Activated naive CD8-positive, alpha-beta T cell treated with anti-CD3 and anti-CD28 coated beads, Interleukin-2, amount 50 U/mL, for 16 hours (primary cell): Measurements from ENCODE around the gene TMEM184B.

Experiments used
- DNase-seq: peaks from one replicate; pipeline ENCODE4 v3.0.0-alpha.2; 2020; ENCODE audit warnings: low read depth, low spot score

The TMEM184B gene

DNA sequence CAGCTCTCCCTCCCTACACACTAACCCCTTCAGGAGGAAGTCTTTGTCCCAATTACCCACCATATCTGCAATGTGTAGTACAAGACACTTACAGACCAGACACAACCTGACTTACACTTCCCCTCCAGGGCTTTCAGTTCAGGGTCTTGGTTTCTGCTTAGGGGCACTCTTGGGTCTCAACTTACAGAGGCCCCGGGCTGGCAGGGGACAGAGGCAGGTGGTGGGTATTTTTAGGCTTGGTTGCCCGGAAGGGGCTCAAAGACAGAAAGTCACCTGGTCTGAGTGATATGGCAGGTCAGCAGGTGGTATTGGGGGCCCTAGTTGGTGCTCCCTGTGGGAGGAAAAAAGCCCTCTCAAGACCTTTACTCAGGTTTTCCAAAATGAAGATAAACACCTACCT is 3.4 kb upstream of the TMEM184B start:
- no peak for DNase-seq

DNA sequence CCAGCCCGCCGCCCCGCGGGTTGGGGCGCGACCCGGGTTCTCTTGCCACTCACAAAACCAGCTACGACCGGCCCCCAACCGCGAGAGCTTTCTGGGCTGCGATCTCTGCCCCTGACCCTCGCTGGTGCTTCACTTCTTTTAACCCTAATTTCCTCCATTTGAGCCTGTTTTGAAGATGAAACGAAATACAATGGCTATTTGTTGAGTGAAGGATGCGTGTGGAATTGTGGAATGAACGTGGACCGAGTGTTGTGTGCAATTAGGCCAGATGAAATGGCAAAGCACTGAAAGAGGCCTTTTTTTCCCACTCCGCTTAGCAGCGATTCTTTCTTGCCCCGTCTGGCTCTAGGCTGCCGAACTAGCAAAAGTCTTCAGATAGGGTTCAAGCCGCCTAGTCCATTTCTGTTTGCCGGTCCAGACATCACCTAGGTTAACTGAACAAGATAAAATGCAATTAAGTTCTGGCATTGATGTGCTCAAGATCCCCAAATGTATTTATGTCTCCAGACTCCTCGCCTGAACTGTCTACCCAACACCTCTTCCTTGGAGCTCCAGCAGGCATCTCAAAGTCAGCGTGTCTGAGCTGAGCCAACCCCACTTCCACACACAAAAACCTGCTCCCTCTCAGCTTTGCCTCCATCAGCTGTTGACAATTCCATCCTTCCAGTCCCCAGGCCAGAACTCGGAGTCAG is 471 bp upstream of the TMEM184B start:
- DNase-seq = no peak

DNA sequence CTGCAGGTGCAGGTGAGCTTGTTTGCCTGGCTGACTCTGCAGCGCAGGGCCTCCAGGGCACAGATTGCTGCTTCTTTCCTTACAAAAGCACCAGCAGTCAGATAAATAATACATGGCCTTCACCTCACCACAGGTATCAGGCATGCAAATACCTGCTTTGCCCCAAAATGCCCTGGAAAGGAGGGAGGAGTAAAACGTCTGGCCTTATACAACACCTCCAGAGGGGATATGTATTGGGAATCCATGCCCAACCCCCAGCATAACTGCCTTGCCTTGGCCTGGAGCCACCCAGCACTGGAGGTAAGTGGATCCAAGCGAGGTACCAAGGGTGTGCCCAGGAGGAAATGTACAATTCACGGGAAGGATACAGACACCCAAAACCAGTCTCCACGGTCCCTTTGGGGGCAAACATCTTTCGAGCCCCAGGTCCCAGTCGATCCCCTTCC is 860 bp downstream of the TMEM184B start:
- no peak for DNase-seq

DNA sequence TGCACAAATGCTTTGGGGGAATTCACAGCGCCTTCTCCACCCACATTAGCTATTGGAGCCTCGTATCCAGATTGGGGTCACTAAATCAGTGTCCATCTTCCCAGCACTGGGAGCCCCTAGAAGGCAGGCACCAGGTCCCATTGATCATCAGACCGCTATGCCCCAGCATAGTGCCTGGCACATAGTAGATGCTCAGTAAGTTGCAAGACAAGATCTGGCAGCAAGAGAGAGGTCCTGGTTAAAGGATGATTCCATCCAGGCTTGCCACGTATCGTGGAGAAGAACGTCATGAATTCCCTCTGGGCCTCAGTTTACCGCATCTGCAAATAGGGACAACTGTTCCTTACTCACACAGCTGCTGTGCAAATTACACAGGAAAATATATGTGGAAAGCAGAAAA is 1.7 kb downstream of the TMEM184B start:
- no peak for DNase-seq

DNA sequence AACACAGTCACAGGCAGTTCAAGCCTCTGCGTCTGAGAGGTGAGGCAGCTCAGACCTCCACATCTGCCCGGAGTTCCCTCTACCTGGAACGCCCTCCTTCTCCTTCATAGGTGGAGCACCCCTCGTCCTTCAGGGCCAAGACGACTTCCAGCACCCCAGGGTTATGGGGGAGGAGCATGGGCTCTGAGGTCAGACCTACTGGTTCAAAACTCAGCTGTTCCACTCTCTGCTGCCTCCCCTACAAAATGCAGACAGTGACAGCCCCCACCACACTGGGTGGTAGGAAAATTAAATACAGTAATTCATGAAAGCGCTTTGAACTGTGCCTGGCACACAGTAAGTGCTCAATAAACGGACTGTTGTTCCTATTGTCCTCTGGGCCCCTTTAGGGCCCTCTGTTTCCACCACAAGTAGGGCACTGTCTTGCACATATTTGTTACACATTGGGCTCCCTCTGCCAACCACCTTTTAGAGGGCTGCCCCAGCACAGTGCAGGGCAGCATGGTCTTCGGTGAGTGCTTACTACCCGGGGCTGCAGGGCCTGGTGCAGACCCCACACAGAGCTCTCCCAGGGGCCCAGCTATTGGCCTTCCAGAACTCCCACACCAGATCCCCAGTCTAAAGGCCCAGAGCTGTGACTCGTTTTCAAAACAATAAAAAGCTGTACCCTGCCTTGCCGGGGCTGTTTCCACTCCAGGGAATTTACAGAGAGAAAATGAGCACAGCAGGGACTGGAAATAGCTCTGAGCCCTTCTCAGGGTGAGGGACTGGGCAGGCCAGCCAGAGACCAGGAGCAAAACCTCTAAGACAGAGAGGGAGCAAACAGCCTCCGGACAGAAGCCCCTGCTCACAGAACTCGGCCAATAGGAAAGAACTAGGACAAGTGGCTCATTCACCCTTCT is 2.5 kb downstream of the TMEM184B start:
- DNase-seq = no peak

DNA sequence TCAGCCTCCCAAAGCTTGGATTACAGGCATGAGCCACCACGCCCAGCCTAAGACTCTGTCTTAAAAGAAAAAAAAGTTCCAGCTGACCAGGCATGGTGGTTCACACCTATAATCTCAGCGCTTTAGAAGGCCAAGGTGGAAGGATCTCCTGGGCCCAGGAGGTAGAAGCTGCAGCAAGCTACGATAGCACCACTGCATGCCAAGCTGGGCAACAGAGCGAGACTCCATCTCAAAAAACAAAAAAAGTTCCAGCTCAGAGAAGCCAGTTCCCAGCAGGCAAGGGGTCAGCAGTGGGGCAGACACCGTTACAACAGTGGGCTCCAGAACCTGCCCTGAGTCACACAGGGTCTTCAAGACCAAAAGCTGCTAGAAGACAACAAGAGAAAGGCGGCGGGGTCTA is 3.3 kb downstream of the TMEM184B start:
- no peak for DNase-seq

DNA sequence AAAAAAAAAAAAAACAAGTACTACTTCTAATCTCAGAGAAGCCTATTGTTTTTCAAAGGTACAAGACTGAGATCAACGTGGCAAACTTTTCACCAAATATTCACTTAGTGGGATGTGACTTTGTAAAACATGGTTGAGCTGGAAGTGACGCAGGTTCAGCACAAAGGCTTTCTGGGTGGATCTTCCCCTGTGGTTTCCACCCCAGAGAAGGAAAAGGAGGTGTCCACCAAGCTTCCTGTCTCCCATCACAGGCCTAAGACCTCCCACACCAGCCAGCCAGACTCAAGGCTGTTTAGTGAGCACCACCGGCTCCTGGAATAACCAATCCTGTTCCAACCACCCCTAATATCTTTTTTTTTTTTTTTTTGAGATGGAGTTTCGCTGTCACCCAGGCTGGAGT is 5.7 kb downstream of the TMEM184B start:
- DNase-seq = no peak

DNA sequence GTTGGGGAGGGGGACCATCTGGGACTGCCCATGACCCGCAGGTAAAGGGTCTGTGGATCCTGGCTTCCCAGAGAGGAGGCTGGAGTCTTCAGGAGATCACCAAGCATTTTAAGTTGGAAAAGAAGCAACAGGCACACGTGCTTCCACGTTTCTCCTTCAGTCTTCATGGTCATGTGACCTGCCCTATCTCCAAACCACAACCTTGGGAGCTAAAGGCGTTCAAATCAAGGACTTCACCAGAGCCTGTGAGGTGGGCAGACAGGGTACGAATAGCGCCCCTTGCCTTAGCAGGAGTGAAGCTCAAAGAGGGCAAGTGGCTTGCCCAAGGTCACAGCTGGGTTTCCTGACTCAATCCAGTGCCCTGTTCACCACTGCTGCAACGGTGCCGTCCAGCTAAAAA is 6.7 kb downstream of the TMEM184B start:
- DNase-seq = no peak

DNA sequence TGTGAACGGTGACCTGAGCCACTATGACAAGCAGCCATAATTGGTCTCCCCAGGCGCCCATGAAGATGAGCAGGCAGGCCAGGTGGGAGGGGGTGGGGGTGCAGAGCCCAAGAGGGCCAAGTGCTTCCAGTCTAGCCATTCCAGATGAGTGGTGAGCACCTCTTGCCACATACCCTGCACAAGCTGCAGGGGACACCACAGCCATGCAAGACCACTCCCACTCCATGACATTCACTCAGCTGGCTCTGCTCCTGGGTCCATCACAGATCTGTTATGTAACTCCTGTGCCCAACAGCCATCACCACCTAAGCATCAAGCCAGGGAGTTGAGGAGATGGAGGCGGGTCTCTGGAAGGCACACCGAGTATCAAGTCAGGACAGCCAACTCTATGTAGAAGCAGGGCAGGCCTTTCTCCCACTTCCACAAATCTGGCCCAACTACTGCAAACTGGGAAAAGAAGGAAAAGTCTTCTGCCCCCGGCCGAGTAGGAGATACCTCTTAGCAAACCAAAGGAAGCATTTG is 8.4 kb downstream of the TMEM184B start:
- DNase-seq = no peak

DNA sequence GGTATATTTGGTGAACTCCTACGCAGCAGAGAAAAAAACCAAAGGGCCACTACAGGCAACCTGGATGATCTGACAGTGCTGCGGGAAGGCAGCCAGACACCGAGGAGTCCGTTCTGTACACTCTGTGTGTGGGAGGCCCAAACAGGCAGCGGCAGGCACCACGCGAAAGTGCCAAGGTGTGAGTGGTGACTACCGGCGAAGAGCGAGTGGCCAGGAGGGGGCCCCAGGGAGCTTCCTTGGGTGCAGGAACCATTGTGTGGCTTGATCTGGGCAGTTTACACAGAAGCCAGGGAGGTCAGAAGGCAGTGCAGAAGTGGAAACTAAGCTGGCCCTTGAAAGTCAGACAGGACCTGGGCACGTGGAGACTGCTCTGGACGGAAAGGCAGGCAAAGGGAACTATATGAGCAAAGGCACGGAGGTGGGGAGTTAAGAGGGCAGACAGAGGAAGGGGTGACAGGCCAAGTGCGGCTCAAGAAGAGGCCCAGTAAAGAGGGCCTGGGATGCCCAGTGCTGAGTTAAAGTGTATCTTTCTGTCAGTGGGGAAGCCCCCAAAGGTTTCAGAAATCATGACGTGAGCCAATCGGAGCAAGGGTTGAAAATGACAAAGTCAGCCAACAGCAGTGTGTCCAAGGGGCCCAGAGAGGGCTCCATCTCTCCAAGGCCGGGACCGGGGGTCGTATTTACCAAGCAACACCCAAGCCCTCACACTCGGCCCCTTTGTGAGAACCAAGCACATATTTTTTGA is 10.6 kb downstream of the TMEM184B start:
- DNase-seq = no peak

DNA sequence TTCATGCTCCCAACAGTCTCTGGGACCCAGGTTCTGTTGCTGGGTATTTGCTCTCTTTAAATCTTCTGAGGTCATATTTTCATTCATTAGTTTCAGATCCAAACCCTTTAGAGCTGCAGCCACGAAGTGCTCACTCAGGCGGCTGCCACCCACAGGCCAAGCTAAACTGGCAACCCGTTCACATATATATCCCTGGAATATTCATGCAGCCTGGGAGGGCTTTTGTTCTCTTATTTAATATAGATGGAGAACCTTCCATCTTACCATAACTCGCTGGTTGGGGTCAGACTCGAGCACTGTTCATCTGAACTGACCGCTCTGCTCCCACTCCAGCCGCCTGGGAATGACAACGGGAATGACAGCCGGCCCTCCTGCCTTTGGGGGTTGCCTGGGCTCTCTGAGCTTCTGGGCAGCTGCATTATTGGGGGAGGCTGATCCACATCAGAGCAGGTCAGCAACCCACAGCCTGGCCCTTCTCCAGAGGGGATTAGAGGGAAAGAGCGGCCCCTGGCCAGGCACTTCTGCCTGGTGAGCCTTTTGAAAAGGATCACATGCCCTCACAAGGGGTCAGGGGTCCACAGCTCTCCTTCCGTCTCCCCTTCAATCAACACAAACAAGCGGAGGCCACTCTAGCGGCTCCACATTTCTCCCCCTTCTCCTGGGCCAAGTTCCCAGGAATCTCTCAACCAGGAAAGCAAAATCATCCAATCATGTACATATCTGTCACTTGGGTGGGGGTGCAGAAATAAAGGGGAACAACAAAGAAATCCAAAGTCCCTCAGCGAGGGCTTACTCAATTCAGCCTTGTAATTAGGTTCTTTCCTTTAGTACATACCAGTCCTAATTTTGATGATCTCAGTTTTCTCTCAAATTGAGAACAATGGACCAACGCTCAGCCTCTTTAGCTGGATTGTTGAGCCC is 11.8 kb downstream of the TMEM184B start:
- DNase-seq = no peak

DNA sequence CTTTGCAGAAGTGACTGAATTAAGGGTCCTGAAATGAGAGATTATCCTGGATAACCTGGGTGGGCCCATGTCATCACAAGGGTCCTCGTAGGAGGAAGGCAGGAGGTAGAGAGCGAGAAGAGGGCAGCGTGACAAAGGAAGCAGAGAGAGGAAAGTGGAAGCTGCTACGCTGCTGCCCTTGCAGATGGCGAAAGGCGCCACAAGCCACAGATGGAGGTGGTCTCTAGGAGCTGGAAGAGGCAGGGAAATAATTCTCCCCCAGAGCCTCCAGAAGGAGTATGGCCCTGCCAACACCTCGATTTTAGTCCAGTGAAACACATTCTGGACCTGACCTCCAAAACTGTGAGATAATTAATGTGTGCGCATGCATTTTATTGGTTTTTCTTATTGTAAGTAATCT is 13.4 kb downstream of the TMEM184B start:
- DNase-seq = no peak

DNA sequence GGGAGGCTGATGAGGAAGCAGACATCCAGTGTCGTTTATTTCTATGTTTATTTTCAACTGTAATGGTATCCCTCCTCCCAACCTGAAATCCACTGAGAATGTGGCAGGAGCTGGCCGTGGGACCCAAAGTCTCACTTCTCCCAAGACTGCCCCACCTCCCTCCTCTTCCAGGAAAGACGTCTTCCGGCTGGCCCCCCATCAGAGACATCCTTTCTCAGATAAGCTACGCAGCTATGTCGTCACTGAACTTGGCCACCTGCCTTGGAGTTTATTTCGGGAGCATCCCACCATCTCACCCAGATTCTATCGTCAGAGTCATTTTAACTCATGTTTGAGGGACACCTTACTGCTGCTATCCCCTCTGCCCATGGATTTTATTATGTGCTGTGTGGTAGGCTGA is 13.9 kb downstream of the TMEM184B start:
- no peak for DNase-seq

DNA sequence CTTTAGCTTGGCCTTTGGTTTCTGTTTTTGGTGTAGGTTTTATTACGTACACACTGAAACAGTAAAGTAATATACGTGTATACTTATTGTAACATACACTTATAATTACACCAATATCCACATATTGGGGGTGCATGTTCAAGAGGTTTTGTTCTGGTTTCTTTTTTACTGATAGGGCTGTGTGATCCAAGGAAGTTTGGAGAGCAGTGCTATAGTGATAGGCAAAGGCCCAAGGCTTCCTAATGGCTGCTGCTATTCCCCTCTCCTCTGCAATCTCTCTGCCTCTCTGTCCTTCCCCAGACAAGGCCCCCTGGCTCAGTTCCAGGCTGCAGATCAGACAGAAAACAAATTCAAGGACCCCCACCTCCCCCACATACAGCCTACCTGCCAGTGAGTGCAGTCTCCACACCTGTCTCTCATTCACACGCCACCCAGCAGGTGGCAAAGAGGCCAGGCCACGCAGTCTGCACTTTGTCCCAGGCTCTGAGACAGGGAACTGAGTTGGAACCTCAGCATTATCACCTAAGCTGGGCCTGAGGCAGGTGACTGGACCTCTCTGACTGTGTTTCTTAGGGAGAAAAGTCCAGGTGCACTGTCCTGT is 15.1 kb downstream of the TMEM184B start:
- DNase-seq = no peak

DNA sequence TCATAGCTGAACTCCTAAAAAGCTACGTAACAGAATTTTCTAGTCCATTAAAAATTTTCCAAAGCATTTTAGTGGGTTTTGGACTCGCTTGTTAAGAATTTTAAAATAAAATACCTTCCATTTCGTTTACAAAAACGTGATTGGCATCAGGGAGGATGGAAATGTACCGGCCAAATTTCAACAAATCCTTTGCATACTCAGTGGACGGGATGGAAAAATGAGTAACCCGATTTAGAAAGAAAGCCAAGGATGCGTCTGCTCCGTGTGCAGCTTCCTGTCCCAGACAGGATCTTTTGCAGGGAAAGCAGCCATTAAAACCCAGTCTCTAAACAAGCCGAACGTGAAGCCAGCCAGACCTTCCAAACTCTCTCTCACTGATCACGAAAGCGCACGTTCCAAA is 15.6 kb downstream of the TMEM184B start:
- no peak for DNase-seq

DNA sequence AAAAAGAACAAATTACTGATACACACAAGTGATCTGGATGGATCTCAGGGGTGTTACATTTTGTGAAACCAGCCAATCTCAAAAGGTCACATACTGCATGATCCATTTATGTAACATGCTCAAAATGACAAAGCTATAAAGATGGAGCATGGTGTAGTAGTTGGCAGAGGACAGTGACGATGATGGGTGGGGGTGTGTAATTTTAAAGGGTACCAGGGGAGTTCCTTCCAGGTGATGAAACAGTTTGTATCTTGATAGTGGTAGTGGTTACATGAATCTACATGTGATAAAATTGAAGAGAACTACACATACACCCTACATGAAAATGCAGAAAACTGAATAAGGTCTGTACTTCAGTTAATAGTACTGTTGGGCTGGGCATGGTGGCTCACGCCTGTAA is 17.1 kb downstream of the TMEM184B start:
- DNase-seq = no peak

DNA sequence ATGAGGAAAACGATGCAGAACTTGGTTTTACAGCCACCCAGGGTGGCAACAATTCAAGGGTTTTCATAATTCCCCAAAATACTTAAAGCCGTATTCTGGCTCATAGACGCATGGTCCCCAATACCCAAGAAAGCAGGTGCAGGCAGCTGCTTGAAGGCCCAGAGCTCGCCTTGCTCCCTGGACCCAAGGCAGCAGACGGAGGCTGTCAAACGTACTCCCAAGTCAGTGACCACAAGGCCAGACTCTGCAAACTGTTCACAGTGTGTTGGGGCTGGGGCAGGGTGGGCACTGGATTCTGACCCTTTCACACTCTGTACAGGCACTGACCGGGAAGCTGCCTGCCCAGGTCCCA is 21.5 kb downstream of the TMEM184B start:
- DNase-seq = no peak

DNA sequence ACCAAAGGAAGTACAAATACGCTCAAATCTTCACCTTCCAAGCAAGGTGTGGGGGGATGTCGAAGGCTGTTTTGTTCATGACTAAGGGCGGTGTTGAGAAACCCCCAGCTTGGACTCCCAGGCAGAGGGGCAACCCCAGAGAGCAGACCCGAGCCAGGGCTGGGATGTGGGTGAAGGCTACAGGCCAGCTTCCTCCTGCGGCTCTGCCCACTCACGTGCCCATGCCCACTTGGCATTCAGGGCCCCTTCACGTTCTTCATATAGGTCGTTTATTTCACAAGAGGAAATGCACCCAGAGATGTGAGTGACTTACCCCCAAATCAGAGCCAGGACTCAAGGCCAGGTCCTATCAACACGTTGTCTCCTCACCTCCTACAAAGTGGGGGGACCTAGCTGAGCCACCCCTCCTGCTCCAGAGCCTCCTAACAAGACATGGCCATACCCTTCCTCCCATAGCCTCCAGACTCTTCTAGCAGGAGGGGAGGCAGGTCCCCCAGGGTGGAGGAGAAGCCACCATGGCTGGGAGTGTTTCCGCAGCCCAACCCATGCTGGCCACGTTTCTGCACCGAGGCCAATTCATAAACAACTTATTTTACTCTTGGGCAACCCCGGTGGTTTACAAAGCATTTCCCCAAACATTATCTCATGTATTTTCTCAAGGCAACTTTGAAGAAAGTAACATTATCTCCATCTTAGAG is 22.0 kb downstream of the TMEM184B start:
- DNase-seq = no peak

DNA sequence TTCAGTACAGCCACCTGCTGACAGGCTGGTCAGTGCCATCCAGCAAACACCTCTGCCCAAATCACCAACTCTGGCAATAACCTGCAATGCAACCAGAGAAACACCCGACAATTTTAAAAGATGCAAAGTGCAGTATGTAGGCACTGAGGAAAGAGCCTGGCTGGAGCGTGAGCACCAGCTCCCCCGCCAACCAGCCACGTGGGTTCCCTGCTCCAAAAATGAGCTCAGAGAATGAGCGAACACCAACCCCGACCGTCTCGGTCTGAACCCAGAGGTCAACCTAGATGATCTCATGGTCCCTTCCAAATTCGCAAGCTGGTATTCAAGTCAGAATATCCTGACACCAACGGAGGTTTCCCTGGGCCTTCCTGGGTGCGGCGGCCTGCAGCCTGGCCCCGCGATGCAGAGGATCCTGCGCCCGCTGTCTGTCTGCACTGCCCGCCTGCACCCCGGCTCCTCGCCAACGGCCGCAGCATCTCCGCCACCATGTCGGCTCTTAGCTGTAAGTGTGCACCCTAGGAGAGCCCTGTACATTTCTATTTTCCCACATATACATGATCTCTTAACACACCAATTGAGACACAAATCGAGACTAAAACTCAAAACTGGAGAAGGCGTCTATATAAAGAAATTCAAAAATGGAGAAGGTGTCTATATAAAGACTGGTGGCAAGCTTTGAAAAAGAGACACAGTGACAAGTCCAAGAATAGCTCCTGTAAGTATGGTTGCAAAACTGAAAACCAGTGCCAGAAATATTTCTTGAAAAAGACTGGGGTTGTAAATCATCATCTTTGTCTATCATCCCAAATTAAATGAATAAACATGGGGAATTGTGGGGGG is 22.8 kb downstream of the TMEM184B start:
- DNase-seq = no peak
